HG03159 (cell line): Measurements from ENCODE around the gene HS3ST3A1.

Experiments used
- ATAC-seq: cut with Tn5 transposase; IDR thresholded peaks from one replicate; pipeline ENCODE4 v1.9.1; 2021; ENCODE audit warnings: mild to moderate bottlenecking, moderate library complexity; ENCODE audit not compliant: unreplicated experiment

Gene HS3ST3A1

GRCh38 chr17:13598353-13599167 is 3.2 kb downstream of the HS3ST3A1 start:
- no peak for ATAC-seq

- no peak for ATAC-seq
These were observed 3.9 kb downstream of the HS3ST3A1 start for GRCh38 chr17:13597723-13598347.

- ATAC-seq = no peak
These were observed 5.3 kb downstream of the HS3ST3A1 start for GRCh38 chr17:13596241-13596923.

GRCh38 chr17:13595599-13595899 is 6.2 kb downstream of the HS3ST3A1 start:
- no peak for ATAC-seq

- ATAC-seq = no peak
These were observed 6.7 kb downstream of the HS3ST3A1 start for GRCh38 chr17:13594762-13595598.

GRCh38 chr17:13594310-13594709 is 7.4 kb downstream of the HS3ST3A1 start:
- no peak for ATAC-seq

- ATAC-seq = no peak
These were observed 8.0 kb downstream of the HS3ST3A1 start for GRCh38 chr17:13593757-13594156.

- ATAC-seq = no peak
These were observed 8.5 kb downstream of the HS3ST3A1 start for GRCh38 chr17:13593021-13593751.

GRCh38 chr17:13592427-13592826 is 9.3 kb downstream of the HS3ST3A1 start:
- ATAC-seq = no peak

- ATAC-seq = no peak
These were observed 11.3 kb downstream of the HS3ST3A1 start for GRCh38 chr17:13590441-13590840.

GRCh38 chr17:13589658-13590057 is 12.1 kb downstream of the HS3ST3A1 start:
- ATAC-seq = no peak

GRCh38 chr17:13587487-13588338 is 14.0 kb downstream of the HS3ST3A1 start:
- no peak for ATAC-seq

GRCh38 chr17:13584701-13585080 is 17.0 kb downstream of the HS3ST3A1 start:
- no peak for ATAC-seq

GRCh38 chr17:13583996-13584700 is 17.6 kb downstream of the HS3ST3A1 start:
- ATAC-seq = no peak

GRCh38 chr17:13582776-13583547 is 18.8 kb downstream of the HS3ST3A1 start:
- no peak for ATAC-seq

GRCh38 chr17:13581925-13582324 is 19.8 kb downstream of the HS3ST3A1 start:
- ATAC-seq = no peak

- ATAC-seq = no peak
These were observed 20.9 kb downstream of the HS3ST3A1 start for GRCh38 chr17:13580790-13581189.
